DND-41 (cell line): ENCODE data around the gene FYB1.

Experiments used
- CTCF ChIP-seq: IDR thresholded peaks from 2 replicates; pipeline ENCODE4 v1.5.1; 2012; ENCODE audit warnings: borderline replicate concordance, low read length, moderate library complexity, mild to moderate bottlenecking; ENCODE audit not compliant: poor library complexity, severe bottlenecking; ENCODE audit errors: extremely low read depth
- EZH2 ChIP-seq: IDR thresholded peaks from 3 replicates; pipeline ENCODE4 v1.6.1; 2012; ENCODE audit warnings: borderline replicate concordance, low read depth, mild to moderate bottlenecking, moderate library complexity, low read length, inconsistent platforms; ENCODE audit not compliant: severe bottlenecking

- TF ChIP-seq CTCF, result no peak
- TF ChIP-seq EZH2, result no peak
Observed at GRCh38 chr5:39186289-39186688, 33.1 kb downstream of the FYB1 start.
